ENCODE results near the gene GLI2.

DNA sequence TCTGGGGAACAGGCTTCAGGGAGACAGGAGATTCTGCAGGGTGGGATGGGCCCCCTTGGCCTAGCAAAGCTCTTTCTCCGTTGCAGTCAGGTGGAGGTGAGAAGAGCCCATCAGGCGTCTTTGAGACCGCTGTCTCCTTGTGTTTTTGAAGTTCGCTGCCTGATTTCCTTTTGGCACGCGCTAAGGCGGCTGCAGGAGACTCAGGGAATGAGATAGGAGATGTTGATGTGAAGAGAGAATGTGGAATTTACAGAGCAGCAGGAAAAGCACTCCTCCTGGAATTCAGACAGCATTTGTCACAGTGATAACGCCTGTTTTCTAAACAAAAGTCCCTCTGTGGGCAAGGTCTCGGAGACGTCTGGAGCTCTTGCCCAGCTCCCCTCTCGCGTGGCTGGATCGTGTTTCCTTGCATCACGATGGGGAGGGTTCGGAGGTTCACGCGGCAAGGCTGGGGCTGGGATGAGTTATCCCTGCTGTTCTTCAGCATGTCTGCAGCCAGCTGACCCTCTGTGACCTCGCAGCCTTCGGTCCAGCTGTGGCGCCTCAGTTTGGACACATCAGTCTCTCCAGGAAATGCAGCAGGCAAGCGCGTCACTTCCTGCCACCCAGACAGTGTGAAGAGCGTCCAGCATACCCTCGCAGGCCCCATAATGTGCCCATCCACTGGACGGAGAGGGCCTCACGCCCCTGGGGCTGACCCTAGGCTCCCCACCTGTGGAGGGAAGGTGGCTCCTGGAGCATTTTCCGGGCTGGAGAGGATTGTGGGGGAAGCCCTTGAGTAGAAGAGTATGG, 30.2 kb downstream of the GLI2 start:
- TF ChIP-seq CTCF (conservative IDR thresholded peaks at IDR 0.05 in 1 of 2, IDR thresholded peaks at IDR 0.05 in 1 of 2; ENCODE audit: low read depth in 1 of 2, low read length in 2 of 2) (no peak), EZH2 (IDR thresholded peaks at IDR 0.05; ENCODE audit: low read length, missing control alignments) (no peak)

Data from fibroblast of lung (primary cell).